T-helper 22 cell (primary cell): ENCODE measurements around the gene PLA1A.

Source experiments
- DNase-seq: peaks from one replicate; pipeline ENCODE4 v3.0.0-alpha.2; 2020; ENCODE audit warnings: low read depth

PLA1A gene

GRCh38 chr3:119608405-119609000, 10.8 kb downstream of the PLA1A start:
- no peak for DNase-seq

- no peak for DNase-seq
These were observed 11.6 kb downstream of the PLA1A start for GRCh38 chr3:119609301-119609700.

- no peak for DNase-seq
These were observed 14.0 kb downstream of the PLA1A start for GRCh38 chr3:119611664-119612063.

GRCh38 chr3:119613201-119613600, 15.5 kb downstream of the PLA1A start:
- no peak for DNase-seq

- no peak for DNase-seq
These were observed 16.2 kb downstream of the PLA1A start for GRCh38 chr3:119613872-119614271.

GRCh38 chr3:119616056-119616455, 18.4 kb downstream of the PLA1A start:
- DNase-seq = no peak

- no peak for DNase-seq
These were observed 21.4 kb downstream of the PLA1A start for GRCh38 chr3:119619094-119619493.

- DNase-seq = no peak
These were observed 23.2 kb downstream of the PLA1A start for GRCh38 chr3:119620899-119621298.

GRCh38 chr3:119624002-119624720, 26.5 kb downstream of the PLA1A start:
- no peak for DNase-seq

GRCh38 chr3:119625451-119626153, 27.9 kb downstream of the PLA1A start:
- no peak for DNase-seq

- DNase-seq = no peak
These were observed 28.5 kb downstream of the PLA1A start for GRCh38 chr3:119626196-119626595.

- no peak for DNase-seq
These were observed 29.8 kb downstream of the PLA1A start for GRCh38 chr3:119627461-119627860.

- no peak for DNase-seq
These were observed 30.7 kb downstream of the PLA1A start for GRCh38 chr3:119628390-119628789.

- DNase-seq = no peak
These were observed 31.2 kb downstream of the PLA1A start for GRCh38 chr3:119628816-119629445.

GRCh38 chr3:119630128-119630879, 32.6 kb downstream of the PLA1A start:
- DNase-seq = no peak

- no peak for DNase-seq
These were observed 33.2 kb downstream of the PLA1A start for GRCh38 chr3:119630880-119631329.

GRCh38 chr3:119631516-119631915, 33.8 kb downstream of the PLA1A start:
- no peak for DNase-seq

- DNase-seq = no peak
These were observed 34.5 kb downstream of the PLA1A start for GRCh38 chr3:119632216-119632615.

GRCh38 chr3:119632829-119633228, 35.1 kb downstream of the PLA1A start:
- DNase-seq = no peak

- DNase-seq = no peak
These were observed 38.0 kb downstream of the PLA1A start for GRCh38 chr3:119635719-119636118.

GRCh38 chr3:119636249-119636648, 38.6 kb downstream of the PLA1A start:
- DNase-seq = no peak
